SU-DHL-6 (cell line): Measurements from ENCODE around the gene CENPB.

Experiments
- CTCF ChIP-seq: fragments of 200-600 bp; sonication (generic); IDR thresholded peaks from one replicate; pipeline ENCODE4 v1.5.1; 2017; ENCODE audit warnings: antibody characterized with exemption, mild to moderate bottlenecking, low read length, moderate library complexity; ENCODE audit not compliant: insufficient read depth, poor library complexity, severe bottlenecking
- EZH2phosphoT487 ChIP-seq: fragments of 200-600 bp; sonication (generic), shearing (Covaris generic); conservative IDR thresholded peaks from 2 replicates; pipeline ENCODE4 v1.6.1; 2018; ENCODE audit warnings: mild to moderate bottlenecking, antibody characterized with exemption, low read length, moderate library complexity, mixed read lengths

DNA sequence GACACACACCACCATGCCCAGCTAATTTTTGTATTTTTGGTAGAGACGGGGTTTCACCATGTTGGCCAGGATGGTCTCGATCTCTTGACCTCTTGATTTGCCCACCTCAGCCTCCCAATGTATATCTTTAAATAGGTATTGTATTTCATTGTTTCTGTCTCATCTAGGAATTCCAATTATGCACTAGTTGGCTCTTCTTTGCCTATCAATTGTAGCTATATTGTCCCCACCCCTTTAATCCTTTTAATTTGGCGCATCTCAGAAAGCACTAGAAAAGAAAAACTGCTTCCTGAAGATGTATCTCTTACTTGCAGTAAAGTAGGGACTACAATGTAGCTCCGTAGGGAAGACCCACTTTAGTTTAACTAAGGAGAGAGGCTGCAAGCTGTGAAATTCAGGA is 49.6 kb upstream of the CENPB start:
- TF ChIP-seq CTCF = no peak
- TF ChIP-seq EZH2phosphoT487 = no peak
